ENCODE measurements around the gene LETM1.

DNA sequence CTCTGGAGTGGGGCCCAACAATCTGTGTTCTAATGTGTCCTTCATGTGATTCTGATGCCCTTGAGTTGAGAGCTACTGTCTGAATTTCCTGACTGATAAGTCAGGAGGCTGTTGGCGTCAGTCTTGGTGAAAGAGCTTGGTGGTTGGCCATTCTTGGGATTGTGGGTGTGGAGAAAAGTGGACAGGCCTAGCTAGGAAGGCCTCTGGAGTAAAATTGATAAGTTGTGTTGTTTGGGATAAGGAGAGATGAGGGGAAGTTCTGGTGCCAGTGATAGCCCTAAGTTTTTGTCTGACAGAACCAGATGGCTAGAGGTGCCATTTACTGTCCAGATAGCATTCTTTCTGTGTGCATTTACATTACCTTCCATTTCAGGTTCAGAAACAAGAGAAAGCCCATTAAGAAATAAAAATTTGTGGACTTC is 26.9 kb upstream of the LETM1 start:
- TF ChIP-seq, protein P1, sequence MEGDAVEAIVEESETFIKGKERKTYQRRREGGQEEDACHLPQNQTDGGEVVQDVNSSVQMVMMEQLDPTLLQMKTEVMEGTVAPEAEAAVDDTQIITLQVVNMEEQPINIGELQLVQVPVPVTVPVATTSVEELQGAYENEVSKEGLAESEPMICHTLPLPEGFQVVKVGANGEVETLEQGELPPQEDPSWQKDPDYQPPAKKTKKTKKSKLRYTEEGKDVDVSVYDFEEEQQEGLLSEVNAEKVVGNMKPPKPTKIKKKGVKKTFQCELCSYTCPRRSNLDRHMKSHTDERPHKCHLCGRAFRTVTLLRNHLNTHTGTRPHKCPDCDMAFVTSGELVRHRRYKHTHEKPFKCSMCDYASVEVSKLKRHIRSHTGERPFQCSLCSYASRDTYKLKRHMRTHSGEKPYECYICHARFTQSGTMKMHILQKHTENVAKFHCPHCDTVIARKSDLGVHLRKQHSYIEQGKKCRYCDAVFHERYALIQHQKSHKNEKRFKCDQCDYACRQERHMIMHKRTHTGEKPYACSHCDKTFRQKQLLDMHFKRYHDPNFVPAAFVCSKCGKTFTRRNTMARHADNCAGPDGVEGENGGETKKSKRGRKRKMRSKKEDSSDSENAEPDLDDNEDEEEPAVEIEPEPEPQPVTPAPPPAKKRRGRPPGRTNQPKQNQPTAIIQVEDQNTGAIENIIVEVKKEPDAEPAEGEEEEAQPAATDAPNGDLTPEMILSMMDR (IDR thresholded peaks at IDR 0.05) = no peak
- TF ChIP-seq EZH2 (IDR thresholded peaks at IDR 0.05; ENCODE audit: borderline replicate concordance, insufficient read depth, low read depth, low read length, poor library complexity, severe bottlenecking) = no peak
